HUES48 (cell line): ENCODE data around the gene IGF2BP1.
A peak's percentile ranks its signal among the peaks of the same experiment; 100 is the strongest.

Experiments used
- H3K27ac ChIP-seq: one replicate; pipeline ENCODE4 v1.7.0; 2013; ENCODE audit warnings: low read depth, low read length, inconsistent platforms
- H3K27me3 ChIP-seq: 2 replicates; pipeline ENCODE4 v1.6.1; 2013; ENCODE audit warnings: mild to moderate bottlenecking, low read length; ENCODE audit not compliant: control insufficient read depth, insufficient read depth
- H3K36me3 ChIP-seq: 2 replicates; pipeline ENCODE4 v1.6.1; 2013; ENCODE audit warnings: low read length; ENCODE audit not compliant: control insufficient read depth, insufficient read depth
- H3K4me1 ChIP-seq: 2 replicates; pipeline ENCODE4 v1.6.1; 2013; ENCODE audit warnings: mild to moderate bottlenecking, low read length; ENCODE audit not compliant: control insufficient read depth, insufficient read depth
- H3K4me3 ChIP-seq: 2 replicates; pipeline ENCODE4 v1.5.1; 2013; ENCODE audit warnings: mild to moderate bottlenecking, low read depth, low read length
- H3K9ac ChIP-seq: 2 replicates; pipeline ENCODE4 v1.6.1; 2013; ENCODE audit warnings: mild to moderate bottlenecking, low read depth, low read length, moderate library complexity
- H3K9me3 ChIP-seq: 2 replicates; pipeline ENCODE4 v1.6.1; 2013; ENCODE audit warnings: low read length; ENCODE audit not compliant: control insufficient read depth, insufficient read depth

The IGF2BP1 gene

GRCh38 chr17:48981927-48982539, 15.2 kb upstream of the IGF2BP1 start:
- Histone ChIP-seq H3K9me3 (no peaks in the 10 kb centered on the region), H3K4me1 (no peaks in the 10 kb centered on the region), H3K36me3 (no peaks in the 10 kb centered on the region), H3K9ac (no peak overlapping the region), H3K4me3 (no peak overlapping the region), H3K27ac (no peak overlapping the region), H3K27me3 (no peaks in the 10 kb centered on the region)

GRCh38 chr17:48985436-48986245, 11.5 kb upstream of the IGF2BP1 start:
- H3K9ac ChIP-seq = no peak overlapping the region
- no peak overlapping the region for H3K27ac ChIP-seq
- H3K9me3 ChIP-seq = no peaks in the 10 kb centered on the region
- H3K4me1 ChIP-seq = peaks cover 8% of the 10 kb centered on the region
- H3K36me3 ChIP-seq = no peaks in the 10 kb centered on the region
- no peak overlapping the region for H3K4me3 ChIP-seq
- no peaks in the 10 kb centered on the region for H3K27me3 ChIP-seq

- Histone ChIP-seq H3K4me3 (no peak overlapping the region), H3K27me3 (no peaks in the 10 kb centered on the region), H3K27ac (no peak overlapping the region), H3K36me3 (no peaks in the 10 kb centered on the region), H3K9ac (no peak overlapping the region), H3K4me1 (peaks cover 41% of the 10 kb centered on the region), H3K9me3 (no peaks in the 10 kb centered on the region)
Observed at GRCh38 chr17:48989100-48989499, 8.1 kb upstream of the IGF2BP1 start.

- Histone ChIP-seq H3K27me3 (no peaks in the 10 kb centered on the region), H3K4me1 (peaks cover 52% of the 10 kb centered on the region), H3K36me3 (no peaks in the 10 kb centered on the region), H3K4me3 (peak overlapping the region; percentile 48), H3K9ac (peak overlapping the region; percentile 43; the same call in 1 of the 2 replicates), H3K9me3 (no peaks in the 10 kb centered on the region), H3K27ac (peak overlapping the region; percentile 54)
Observed at GRCh38 chr17:48990882-48991357, 6.3 kb upstream of the IGF2BP1 start.

GRCh38 chr17:48992444-48992843, 4.7 kb upstream of the IGF2BP1 start:
- no peaks in the 10 kb centered on the region for H3K27me3 ChIP-seq
- peak overlapping the region; percentile 19; the same call in 1 of the 2 replicates for H3K4me3 ChIP-seq
- H3K9ac ChIP-seq = no peak overlapping the region
- H3K36me3 ChIP-seq = no peaks in the 10 kb centered on the region
- H3K4me1 ChIP-seq = peaks cover 52% of the 10 kb centered on the region
- H3K9me3 ChIP-seq = no peaks in the 10 kb centered on the region
- H3K27ac ChIP-seq = peak overlapping the region; percentile 76

DNA sequence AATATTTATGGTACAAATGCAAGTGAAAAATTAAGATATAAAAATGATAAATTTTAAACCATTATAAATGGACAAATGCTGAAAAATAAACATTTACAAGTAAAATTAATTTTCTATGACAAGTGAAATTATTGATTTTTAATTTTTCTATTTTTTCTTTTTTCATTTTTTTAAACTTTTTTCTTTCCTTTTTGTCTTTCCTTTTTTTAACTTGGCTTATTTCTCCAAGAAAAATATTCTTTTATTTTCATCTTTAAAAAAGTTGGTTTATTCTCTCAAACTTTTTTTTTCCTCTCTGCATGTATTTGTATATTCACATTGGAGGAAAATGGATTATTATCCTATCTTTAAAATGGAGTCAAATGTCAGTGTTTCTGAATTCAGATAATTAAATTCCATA, 3.9 kb upstream of the IGF2BP1 start:
- Histone ChIP-seq H3K9me3 (no peaks in the 10 kb centered on the region), H3K27ac (no peak overlapping the region), H3K4me1 (peaks cover 52% of the 10 kb centered on the region), H3K4me3 (no peak overlapping the region), H3K9ac (no peak overlapping the region), H3K27me3 (no peaks in the 10 kb centered on the region), H3K36me3 (no peaks in the 10 kb centered on the region)

- peak overlapping the region; percentile 100 for H3K27ac ChIP-seq
- no peaks in the 10 kb centered on the region for H3K9me3 ChIP-seq
- no peaks in the 10 kb centered on the region for H3K36me3 ChIP-seq
- H3K4me3 ChIP-seq = peak overlapping the region; percentile 99; the same call in 1 of the 2 replicates
- H3K9ac ChIP-seq = no peak overlapping the region
- H3K4me1 ChIP-seq = peaks cover 52% of the 10 kb centered on the region
- H3K27me3 ChIP-seq = no peaks in the 10 kb centered on the region
Observed at GRCh38 chr17:48993951-48994350, 3.2 kb upstream of the IGF2BP1 start.

DNA sequence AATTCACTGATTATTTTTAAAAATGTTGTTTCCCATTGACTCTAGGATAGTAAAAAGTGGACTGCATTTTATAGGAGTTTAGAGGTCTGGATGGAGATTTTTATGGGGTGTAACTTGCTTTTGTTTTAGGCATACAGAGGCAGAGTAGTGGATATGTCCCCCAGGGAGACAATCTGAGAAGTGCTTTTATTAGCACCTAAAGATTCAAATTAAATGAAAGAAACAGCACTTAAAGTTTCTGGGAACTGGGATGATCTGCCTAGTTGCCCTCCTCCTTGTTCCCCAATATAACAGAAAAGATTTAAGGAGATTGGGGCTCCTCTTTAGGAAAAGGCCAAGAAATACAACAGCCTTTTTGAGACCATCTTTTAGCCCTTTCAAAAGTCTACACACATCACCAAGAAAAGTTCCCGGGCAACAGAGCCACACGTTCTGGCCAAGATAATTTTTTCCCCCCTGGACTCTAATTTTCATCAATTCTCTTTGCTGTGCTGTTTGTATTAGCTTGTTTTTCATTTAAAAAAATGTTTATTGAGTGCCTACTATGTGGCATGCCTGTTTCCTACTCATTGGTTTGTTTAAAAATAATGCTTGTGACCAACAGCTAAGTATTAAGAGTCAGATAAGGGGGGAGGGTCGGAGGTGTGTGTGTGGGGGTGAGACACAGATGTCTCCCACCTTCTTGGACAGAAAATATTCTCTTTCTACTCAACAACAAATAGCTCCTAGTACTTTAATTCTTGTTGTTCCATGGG, 2.5 kb upstream of the IGF2BP1 start:
- H3K27me3 ChIP-seq = no peaks in the 10 kb centered on the region
- peak overlapping the region; percentile 100 for H3K27ac ChIP-seq
- peak overlapping the region; percentile 99 for H3K4me3 ChIP-seq
- peaks cover 52% of the 10 kb centered on the region for H3K4me1 ChIP-seq
- H3K9ac ChIP-seq = peak overlapping the region; percentile 99
- H3K9me3 ChIP-seq = no peaks in the 10 kb centered on the region
- H3K36me3 ChIP-seq = 0 out of 2 replicates have a peak, but pooled peaks cover 4% of the 10 kb centered on the region

DNA sequence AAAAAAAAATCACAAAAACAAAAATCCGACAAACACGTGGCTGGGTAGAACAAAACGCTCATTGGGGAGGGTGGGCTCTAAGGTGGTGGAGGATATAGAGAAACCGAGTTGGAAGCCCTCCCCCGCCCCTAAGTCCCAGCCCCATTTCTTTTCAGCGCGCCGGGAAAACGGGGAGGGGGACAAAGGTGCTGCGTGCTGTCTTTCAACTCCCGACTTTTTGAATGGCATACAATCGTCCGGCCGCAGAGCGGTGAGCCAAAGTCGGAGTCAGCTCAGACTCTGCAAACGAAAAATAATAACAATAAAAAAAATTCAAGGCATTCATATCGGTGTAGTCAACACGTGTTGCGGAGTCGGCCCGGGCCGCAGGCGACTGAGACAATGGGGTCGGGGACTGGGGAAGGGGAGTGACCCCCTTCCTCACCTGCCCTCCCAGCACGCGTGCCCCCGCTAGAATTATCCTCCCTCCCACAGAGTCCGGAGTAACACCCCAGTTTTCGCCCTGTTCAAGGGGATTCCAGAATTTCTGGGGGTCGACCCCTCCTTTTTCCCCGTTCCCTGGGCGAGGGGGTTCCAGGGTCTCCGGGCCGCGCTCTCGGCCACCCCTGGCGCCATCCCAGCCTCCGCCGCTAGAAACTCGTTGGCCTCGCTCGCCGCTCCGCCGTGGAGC, 1.7 kb upstream of the IGF2BP1 start:
- Histone ChIP-seq H3K4me3 (peak overlapping the region; percentile 99), H3K9ac (peak overlapping the region; percentile 99), H3K36me3 (peaks cover 10% of the 10 kb centered on the region), H3K27ac (peak overlapping the region; percentile 100), H3K27me3 (no peaks in the 10 kb centered on the region), H3K4me1 (peaks cover 45% of the 10 kb centered on the region), H3K9me3 (no peaks in the 10 kb centered on the region)

- no peaks in the 10 kb centered on the region for H3K27me3 ChIP-seq
- H3K4me3 ChIP-seq = peak overlapping the region; percentile 99
- no peaks in the 10 kb centered on the region for H3K9me3 ChIP-seq
- H3K4me1 ChIP-seq = peaks cover 39% of the 10 kb centered on the region
- H3K36me3 ChIP-seq = peaks cover 10% of the 10 kb centered on the region
- H3K9ac ChIP-seq = peak overlapping the region; percentile 99
- peak overlapping the region; percentile 100 for H3K27ac ChIP-seq
Observed at GRCh38 chr17:48995974-48996721, 1.0 kb upstream of the IGF2BP1 start.
